IMR-90 (cell line): ENCODE measurements around the gene RASSF7.

Experiments used
- CEBPB ChIP-seq: IDR thresholded peaks from 2 replicates; pipeline ENCODE4 v1.6.1; 2012; ENCODE audit warnings: low read depth, low read length, improper control_type of control experiment
- CHD1 ChIP-seq: IDR thresholded peaks from 2 replicates; pipeline ENCODE4 v1.6.1; 2012; ENCODE audit warnings: low read depth, low read length, improper control_type of control experiment
- POLR2A ChIP-seq: IDR thresholded peaks from 2 replicates; pipeline ENCODE4 v1.6.1; 2012; ENCODE audit warnings: mild to moderate bottlenecking, low read depth, low read length
- RCOR1 ChIP-seq: IDR thresholded peaks from 2 replicates; pipeline ENCODE4 v1.6.1; 2012; ENCODE audit warnings: mild to moderate bottlenecking, low read length, improper control_type of control experiment; ENCODE audit not compliant: insufficient replicate concordance
- TF ChIP-seq, protein P1 (sequence below): conservative IDR thresholded peaks from 2 replicates; pipeline ENCODE4 v1.5.1; 2012; ENCODE audit warnings: mild to moderate bottlenecking, low read depth, low read length, improper control_type of control experiment

DNA sequence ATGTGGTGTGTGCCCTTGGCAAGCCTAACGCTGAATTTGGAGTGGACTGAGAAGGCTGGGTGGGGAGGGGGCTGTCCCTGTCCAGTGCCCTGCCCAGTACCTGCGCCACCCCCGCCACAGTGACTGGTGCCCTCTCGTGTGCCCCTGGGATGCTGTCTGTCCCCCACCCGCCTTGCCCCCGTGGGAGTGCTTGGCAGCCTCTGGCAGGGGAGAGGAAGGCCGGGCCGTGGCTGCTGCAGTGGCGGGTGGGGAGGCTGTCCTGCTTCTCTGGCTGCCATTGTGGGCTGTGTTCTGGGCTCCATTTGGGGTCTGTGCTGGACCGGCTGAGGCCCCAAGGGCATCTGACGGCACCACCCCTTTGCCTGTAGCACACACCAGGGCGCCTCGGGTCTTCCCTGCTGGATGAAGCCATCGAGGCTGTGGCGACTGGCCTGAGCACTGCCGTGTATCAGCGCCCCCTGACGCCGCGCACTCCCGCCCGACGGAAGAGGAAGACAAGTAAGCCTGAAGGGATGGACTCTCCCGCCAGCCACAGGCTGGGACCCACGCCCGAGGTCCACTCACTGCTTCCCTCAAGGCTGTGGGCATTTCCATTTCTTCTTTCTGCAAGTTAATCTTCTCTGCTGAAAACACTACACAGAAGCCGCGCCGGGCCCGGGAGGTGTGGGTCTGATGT, 37.4 kb downstream of the RASSF7 start:
- TF ChIP-seq POLR2A (no peak), CHD1 (no peak), CEBPB (no peak), RCOR1 (no peak)
- TF ChIP-seq, protein P1, sequence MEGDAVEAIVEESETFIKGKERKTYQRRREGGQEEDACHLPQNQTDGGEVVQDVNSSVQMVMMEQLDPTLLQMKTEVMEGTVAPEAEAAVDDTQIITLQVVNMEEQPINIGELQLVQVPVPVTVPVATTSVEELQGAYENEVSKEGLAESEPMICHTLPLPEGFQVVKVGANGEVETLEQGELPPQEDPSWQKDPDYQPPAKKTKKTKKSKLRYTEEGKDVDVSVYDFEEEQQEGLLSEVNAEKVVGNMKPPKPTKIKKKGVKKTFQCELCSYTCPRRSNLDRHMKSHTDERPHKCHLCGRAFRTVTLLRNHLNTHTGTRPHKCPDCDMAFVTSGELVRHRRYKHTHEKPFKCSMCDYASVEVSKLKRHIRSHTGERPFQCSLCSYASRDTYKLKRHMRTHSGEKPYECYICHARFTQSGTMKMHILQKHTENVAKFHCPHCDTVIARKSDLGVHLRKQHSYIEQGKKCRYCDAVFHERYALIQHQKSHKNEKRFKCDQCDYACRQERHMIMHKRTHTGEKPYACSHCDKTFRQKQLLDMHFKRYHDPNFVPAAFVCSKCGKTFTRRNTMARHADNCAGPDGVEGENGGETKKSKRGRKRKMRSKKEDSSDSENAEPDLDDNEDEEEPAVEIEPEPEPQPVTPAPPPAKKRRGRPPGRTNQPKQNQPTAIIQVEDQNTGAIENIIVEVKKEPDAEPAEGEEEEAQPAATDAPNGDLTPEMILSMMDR: no peak
